ES-I3 (cell line): Measurements from ENCODE around the gene UAP1L1.

Experiments used
- H3K36me3 ChIP-seq: 2 replicates; pipeline ENCODE4 v1.6.1; 2013; ENCODE audit warnings: mild to moderate bottlenecking, low read length, control low read depth, moderate library complexity; ENCODE audit not compliant: insufficient read depth
- H3K4me1 ChIP-seq: 2 replicates; pipeline ENCODE4 v1.6.1; 2013; ENCODE audit warnings: mild to moderate bottlenecking, control low read depth, low read length; ENCODE audit not compliant: insufficient read depth
- H3K9ac ChIP-seq: 2 replicates; pipeline ENCODE4 v1.6.1; 2013; ENCODE audit warnings: low read depth, mild to moderate bottlenecking, low read length, moderate library complexity
- H3K9me3 ChIP-seq: 2 replicates; pipeline ENCODE4 v1.6.1; 2013; ENCODE audit warnings: mild to moderate bottlenecking, low read length, moderate library complexity; ENCODE audit not compliant: control insufficient read depth, insufficient read depth

The UAP1L1 gene

GRCh38 chr9:137070906-137071275 is 6.4 kb upstream of the UAP1L1 start:
- Histone ChIP-seq H3K4me1 (peaks cover 13% of the 10 kb centered on the region), H3K36me3 (no peaks in the 10 kb centered on the region), H3K9me3 (no peaks in the 10 kb centered on the region), H3K9ac (peak overlapping the region; percentile 76)

GRCh38 chr9:137071282-137071681 is 6.0 kb upstream of the UAP1L1 start:
- Histone ChIP-seq H3K9me3 (no peaks in the 10 kb centered on the region), H3K36me3 (no peaks in the 10 kb centered on the region), H3K9ac (peak overlapping the region; percentile 76), H3K4me1 (peaks cover 13% of the 10 kb centered on the region)

- no peaks in the 10 kb centered on the region for H3K36me3 ChIP-seq
- H3K9me3 ChIP-seq = no peaks in the 10 kb centered on the region
- H3K9ac ChIP-seq = no peak overlapping the region
- H3K4me1 ChIP-seq = peaks cover 12% of the 10 kb centered on the region
Measured at GRCh38 chr9:137073992-137074399, 3.3 kb upstream of the UAP1L1 start.

DNA sequence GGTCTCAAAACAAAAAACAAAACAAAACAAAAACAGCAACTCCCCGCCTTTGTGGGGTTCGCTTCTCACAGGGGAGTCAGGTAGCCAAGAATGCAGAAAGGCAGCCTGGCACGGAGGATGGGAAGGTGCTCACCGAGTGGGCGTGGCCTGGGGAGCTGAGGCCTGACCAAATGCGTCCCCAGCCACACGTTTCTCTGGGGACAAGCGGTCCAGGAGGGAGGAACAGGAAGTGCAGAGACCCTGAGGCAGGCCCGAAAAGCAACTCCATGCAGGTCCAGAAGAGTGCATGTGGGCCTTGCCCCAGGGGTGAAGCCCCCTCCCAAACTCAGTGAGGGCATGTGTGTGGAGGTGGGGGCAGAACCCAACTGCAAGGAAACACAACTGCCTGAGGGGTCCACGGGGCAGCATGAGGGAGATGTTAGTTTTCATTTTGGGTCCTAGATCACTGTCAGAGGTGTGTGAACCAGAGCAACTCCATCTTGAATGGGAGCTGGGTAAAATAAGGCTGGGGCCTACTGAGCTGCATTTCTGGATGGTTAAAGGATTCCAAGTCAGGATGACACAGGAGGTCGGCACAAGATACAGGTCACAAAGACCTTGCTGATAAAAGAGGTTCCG is 2.6 kb upstream of the UAP1L1 start:
- H3K9me3 ChIP-seq = no peaks in the 10 kb centered on the region
- H3K9ac ChIP-seq = no peak overlapping the region
- no peaks in the 10 kb centered on the region for H3K36me3 ChIP-seq
- H3K4me1 ChIP-seq = peaks cover 12% of the 10 kb centered on the region

- Histone ChIP-seq H3K9ac (no peak overlapping the region), H3K9me3 (no peaks in the 10 kb centered on the region), H3K36me3 (no peaks in the 10 kb centered on the region), H3K4me1 (peaks cover 12% of the 10 kb centered on the region)
Measured at GRCh38 chr9:137075275-137075775, 2.0 kb upstream of the UAP1L1 start.

GRCh38 chr9:137076636-137077009 is 694 bp upstream of the UAP1L1 start:
- Histone ChIP-seq H3K9me3 (no peaks in the 10 kb centered on the region), H3K4me1 (peaks cover 12% of the 10 kb centered on the region), H3K36me3 (no peaks in the 10 kb centered on the region; the same call in 1 of the 2 replicates), H3K9ac (peak overlapping the region; percentile 77)

GRCh38 chr9:137077758-137078693 is 709 bp downstream of the UAP1L1 start:
- no peaks in the 10 kb centered on the region; the same call in 1 of the 2 replicates for H3K36me3 ChIP-seq
- no peaks in the 10 kb centered on the region for H3K9me3 ChIP-seq
- peak overlapping the region; percentile 64; the same call in 1 of the 2 replicates for H3K9ac ChIP-seq
- H3K4me1 ChIP-seq = peaks cover 14% of the 10 kb centered on the region

- Histone ChIP-seq H3K9ac (peak overlapping the region; percentile 64; the same call in 1 of the 2 replicates), H3K36me3 (no peaks in the 10 kb centered on the region; the same call in 1 of the 2 replicates), H3K9me3 (no peaks in the 10 kb centered on the region), H3K4me1 (peaks cover 17% of the 10 kb centered on the region)
Measured at GRCh38 chr9:137078701-137079400, 1.5 kb downstream of the UAP1L1 start.

DNA sequence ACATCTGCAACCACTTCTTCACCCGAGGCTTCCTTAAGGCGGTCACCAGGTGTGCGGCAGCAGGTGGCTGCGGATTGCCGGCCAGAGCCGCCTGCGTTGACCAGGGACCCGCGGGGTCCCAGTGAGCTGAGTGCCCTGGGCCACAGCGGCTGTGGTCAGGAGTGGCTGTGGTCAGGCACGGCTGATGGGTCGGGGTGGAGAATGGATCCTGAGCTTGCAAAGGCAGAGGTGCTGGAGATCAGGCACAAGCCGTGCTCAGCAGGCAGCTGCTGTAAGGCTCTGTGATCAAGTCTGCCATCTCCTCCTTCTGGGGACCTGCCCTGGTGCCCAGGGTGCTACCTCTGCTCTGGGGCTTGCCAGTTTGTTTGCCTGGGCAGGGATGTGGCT is 2.1 kb downstream of the UAP1L1 start:
- H3K36me3 ChIP-seq = no peaks in the 10 kb centered on the region; the same call in 1 of the 2 replicates
- H3K4me1 ChIP-seq = peaks cover 17% of the 10 kb centered on the region
- no peak overlapping the region for H3K9ac ChIP-seq
- no peaks in the 10 kb centered on the region for H3K9me3 ChIP-seq

GRCh38 chr9:137080260-137081122 is 3.2 kb downstream of the UAP1L1 start:
- Histone ChIP-seq H3K9me3 (no peaks in the 10 kb centered on the region), H3K4me1 (peaks cover 8% of the 10 kb centered on the region; the same call in 1 of the 2 replicates), H3K9ac (no peak overlapping the region), H3K36me3 (no peaks in the 10 kb centered on the region; the same call in 1 of the 2 replicates)

DNA sequence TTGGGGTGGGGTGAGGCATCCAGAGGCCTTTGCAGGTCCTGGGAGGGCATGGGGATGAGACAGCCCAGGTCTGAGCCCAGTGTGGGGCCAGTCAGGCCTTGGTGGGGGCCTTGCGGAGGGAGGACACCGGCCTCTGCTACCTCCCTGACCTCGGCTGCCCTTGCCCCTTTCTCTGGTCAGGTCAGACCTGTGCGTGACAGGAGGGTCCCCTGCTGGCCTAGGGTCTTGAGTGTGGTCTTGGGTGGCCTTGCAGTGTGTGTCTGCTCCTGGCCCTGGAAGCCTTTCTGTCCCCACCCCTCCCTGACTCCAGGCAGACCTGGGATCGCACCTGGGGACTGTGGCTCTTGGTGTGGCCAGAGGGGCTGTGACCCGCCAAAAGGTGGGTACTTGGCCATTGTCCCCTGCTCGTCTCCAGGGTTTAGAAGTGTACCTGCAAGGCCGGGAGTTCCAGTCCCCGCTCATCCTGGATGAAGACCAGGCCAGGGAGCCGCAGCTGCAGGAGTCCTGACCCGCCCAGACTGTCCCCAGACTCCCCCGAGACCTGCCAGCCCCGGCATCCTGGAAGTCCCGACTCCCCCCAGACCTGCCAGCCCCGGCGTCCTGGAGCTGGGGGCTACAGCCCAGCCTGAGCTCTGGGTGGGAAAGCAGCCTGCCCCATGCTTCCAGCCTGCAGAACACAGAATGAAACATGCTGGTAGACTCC is 5.1 kb downstream of the UAP1L1 start:
- Histone ChIP-seq H3K9ac (no peak overlapping the region), H3K36me3 (no peaks in the 10 kb centered on the region; the same call in 1 of the 2 replicates), H3K9me3 (no peaks in the 10 kb centered on the region), H3K4me1 (peaks cover 5% of the 10 kb centered on the region; the same call in 1 of the 2 replicates)

DNA sequence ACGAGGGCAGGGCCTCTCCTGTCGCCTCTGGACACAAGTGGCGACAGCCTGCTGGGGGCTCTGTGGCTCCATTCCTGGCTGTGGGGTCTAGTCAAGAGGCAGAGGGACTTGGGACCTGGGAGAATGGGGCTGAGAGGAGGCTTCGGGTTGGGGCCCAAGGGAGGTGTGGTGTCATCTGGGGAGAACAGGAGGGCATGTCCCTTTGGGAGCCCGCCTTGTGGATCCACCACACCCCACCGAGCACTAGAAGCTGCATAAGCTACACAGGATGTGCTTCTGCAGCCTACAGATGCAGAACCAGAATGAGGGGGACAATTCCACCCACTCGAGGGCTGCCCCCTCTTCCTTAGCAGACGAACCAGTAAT is 5.6 kb downstream of the UAP1L1 start:
- H3K4me1 ChIP-seq = peaks cover 9% of the 10 kb centered on the region
- H3K9ac ChIP-seq = no peak overlapping the region
- H3K9me3 ChIP-seq = no peaks in the 10 kb centered on the region
- H3K36me3 ChIP-seq = no peaks in the 10 kb centered on the region; the same call in 1 of the 2 replicates

DNA sequence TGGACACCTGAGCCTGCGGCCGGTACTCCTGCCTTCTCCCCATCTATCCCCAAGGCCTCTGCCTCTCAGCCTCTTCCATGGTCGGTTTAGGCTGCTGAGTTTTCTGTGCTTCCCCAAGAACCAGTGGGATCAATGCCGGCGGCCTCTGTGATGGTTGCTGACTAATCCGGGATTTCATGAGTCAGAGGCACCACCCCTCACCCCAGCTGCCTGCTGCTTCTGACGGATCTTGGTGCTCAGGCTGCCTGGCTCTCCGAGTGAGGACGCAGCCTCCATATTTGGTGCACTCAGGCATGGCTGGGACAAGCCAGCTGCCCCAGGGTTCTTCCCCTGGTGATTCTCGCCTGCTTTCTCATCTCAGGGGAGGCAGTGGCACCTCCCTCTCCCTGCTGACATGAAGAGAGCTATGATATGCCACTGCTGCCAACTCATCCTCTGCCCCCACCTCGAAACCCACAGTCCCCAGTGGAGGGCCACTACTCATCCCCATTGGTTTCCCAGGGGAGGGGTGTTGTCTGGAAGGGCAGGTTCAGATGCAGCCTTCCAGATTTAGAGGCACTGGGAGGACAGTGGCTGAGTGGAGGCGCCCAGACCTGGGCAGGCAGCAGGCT is 6.2 kb downstream of the UAP1L1 start:
- H3K36me3 ChIP-seq = no peaks in the 10 kb centered on the region; the same call in 1 of the 2 replicates
- H3K9me3 ChIP-seq = no peaks in the 10 kb centered on the region
- peaks cover 11% of the 10 kb centered on the region for H3K4me1 ChIP-seq
- no peak overlapping the region for H3K9ac ChIP-seq
